Stimulated activated memory B cell treated with anti-CD40 and anti-IgM and Interleukin-4, amounts not matched to agents 10 μg/mL and 1 μg/mL and 100 μg/mL, for 72 hours (primary cell): Measurements from ENCODE around the gene POLR2A.
"Not testable (repeated sequence)": the region's sequence is repeated elsewhere in the genome, so short reads cannot be mapped to it uniquely, and the experiment has no call there.

Source experiments
- ATAC-seq: fragments of 150-1000 bp; cut with Tn5 transposase; 2 replicates; pipeline ENCODE4 v1.10.0; 2021
- H3K27ac Mint-ChIP-seq: one replicate; pipeline ENCODE4 v1.8.0; 2022; ENCODE audit warnings: mild to moderate bottlenecking, mixed read lengths
- H3K27me3 Mint-ChIP-seq: one replicate; pipeline ENCODE4 v1.8.0; 2022; ENCODE audit warnings: mixed read lengths
- H3K36me3 Mint-ChIP-seq: one replicate; pipeline ENCODE4 v1.8.0; 2022; ENCODE audit warnings: mixed read lengths
- H3K4me1 Mint-ChIP-seq: one replicate; pipeline ENCODE4 v1.8.0; 2022; ENCODE audit warnings: mixed read lengths
- H3K4me3 Mint-ChIP-seq: one replicate; pipeline ENCODE4 v1.8.0; 2022; ENCODE audit warnings: mild to moderate bottlenecking, moderate library complexity, mixed read lengths
- H3K9me3 Mint-ChIP-seq: one replicate; pipeline ENCODE4 v1.8.0; 2022; ENCODE audit warnings: mixed read lengths

The POLR2A gene

DNA sequence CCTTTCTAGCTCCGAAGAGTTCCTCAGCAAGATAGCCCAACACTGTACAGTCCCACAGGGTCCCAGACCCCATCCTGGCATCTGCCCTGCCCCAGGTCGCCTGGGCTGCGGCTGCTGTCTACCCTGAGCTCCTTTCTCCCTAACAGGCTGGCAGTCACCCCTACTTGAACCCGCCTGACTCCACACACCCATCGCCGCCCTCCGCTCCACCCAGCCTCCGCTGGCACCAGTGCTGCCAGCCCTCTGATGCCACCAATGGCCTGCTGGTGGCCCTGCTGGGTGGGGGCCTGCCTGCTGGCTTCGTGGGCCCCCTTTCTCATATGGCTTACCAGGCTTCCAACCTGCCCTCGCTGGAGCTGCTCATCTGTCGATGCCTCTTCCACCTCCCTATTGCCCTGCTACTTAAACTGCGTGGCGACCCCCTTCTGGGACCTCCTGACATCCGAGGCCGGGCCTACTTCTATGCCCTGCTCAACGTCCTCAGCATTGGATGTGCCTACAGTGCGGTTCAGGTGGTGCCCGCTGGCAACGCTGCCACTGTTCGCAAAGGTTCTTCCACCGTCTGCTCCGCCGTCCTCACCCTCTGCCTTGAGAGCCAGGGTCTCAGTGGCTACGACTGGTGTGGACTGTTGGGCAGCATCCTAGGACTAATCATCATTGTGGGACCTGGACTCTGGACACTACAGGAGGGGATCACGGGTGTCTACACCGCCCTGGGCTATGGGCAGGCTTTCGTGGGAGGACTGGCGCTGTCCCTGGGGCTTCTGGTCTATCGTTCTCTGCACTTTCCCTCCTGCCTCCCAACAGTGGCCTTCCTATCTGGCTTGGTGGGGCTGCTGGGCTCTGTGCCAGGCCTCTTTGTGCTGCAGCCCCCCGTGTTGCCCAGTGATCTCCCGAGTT is 2.1 kb upstream of the POLR2A start:
- not testable (repeated sequence) for H3K27me3 Mint-ChIP-seq, ATAC-seq, H3K36me3 Mint-ChIP-seq, H3K9me3 Mint-ChIP-seq
- Mint-ChIP-seq H3K4me1 (peaks cover 73% of the 10 kb centered on the region), H3K4me3 (peak overlapping the region; percentile 99), H3K27ac (peak overlapping the region; percentile 100)

- peak overlapping the region; percentile 99 for H3K4me3 Mint-ChIP-seq
- H3K4me1 Mint-ChIP-seq: peaks cover 73% of the 10 kb centered on the region
- peak overlapping the region; percentile 100 for H3K27ac Mint-ChIP-seq
- not testable (repeated sequence) for H3K27me3 Mint-ChIP-seq, H3K9me3 Mint-ChIP-seq, ATAC-seq, H3K36me3 Mint-ChIP-seq
These were observed 1.5 kb upstream of the POLR2A start for GRCh38 chr17:7482742-7483088.

- peaks cover 71% of the 10 kb centered on the region for H3K4me1 Mint-ChIP-seq
- peak; percentile 81 for ATAC-seq
- no peaks in the 10 kb centered on the region for H3K36me3 Mint-ChIP-seq
- no peaks in the 10 kb centered on the region for H3K27me3 Mint-ChIP-seq
- H3K27ac Mint-ChIP-seq: peak overlapping the region; percentile 100
- peak overlapping the region; percentile 99 for H3K4me3 Mint-ChIP-seq
- no peaks in the 10 kb centered on the region for H3K9me3 Mint-ChIP-seq
These were observed 705 bp upstream of the POLR2A start for GRCh38 chr17:7483255-7484066.

GRCh38 chr17:7484919-7485377 is 782 bp downstream of the POLR2A start:
- ATAC-seq: no peak
- H3K36me3 Mint-ChIP-seq: peaks cover 9% of the 10 kb centered on the region
- H3K4me3 Mint-ChIP-seq: peak overlapping the region; percentile 99
- H3K9me3 Mint-ChIP-seq: no peaks in the 10 kb centered on the region
- no peaks in the 10 kb centered on the region for H3K27me3 Mint-ChIP-seq
- H3K4me1 Mint-ChIP-seq: peaks cover 79% of the 10 kb centered on the region
- H3K27ac Mint-ChIP-seq: peak overlapping the region; percentile 100

DNA sequence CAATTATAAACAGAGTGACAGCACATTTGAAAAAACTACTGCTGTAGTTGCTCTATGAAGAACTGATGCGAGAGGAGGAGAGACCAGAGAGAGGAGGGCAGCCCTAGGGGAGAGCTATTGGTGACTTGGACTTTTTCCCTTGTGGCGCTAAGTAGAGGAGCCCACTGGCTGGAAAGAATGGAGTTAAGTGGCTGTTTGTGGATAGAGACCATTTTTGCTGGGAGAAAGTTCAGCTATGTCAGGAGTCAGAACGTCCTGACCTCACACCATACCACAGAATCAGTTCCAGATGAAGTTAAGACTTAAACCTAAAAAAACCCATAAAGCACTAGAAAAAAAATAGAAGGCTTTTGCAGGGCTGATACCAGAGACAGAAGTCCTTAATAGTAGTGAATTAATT is 2.0 kb downstream of the POLR2A start:
- H3K4me3 Mint-ChIP-seq: peak overlapping the region; percentile 76
- H3K4me1 Mint-ChIP-seq: peaks cover 82% of the 10 kb centered on the region
- H3K36me3 Mint-ChIP-seq: peaks cover 14% of the 10 kb centered on the region
- no peak for ATAC-seq
- no peaks in the 10 kb centered on the region for H3K9me3 Mint-ChIP-seq
- H3K27ac Mint-ChIP-seq: peak overlapping the region; percentile 100
- H3K27me3 Mint-ChIP-seq: no peaks in the 10 kb centered on the region

GRCh38 chr17:7490144-7490543 is 6.0 kb downstream of the POLR2A start:
- Mint-ChIP-seq H3K27me3 (no peaks in the 10 kb centered on the region), H3K4me1 (peaks cover 81% of the 10 kb centered on the region), H3K27ac (peak overlapping the region; percentile 15), H3K4me3 (no peak overlapping the region), H3K36me3 (peaks cover 36% of the 10 kb centered on the region), H3K9me3 (no peaks in the 10 kb centered on the region)
- ATAC-seq: no peak

DNA sequence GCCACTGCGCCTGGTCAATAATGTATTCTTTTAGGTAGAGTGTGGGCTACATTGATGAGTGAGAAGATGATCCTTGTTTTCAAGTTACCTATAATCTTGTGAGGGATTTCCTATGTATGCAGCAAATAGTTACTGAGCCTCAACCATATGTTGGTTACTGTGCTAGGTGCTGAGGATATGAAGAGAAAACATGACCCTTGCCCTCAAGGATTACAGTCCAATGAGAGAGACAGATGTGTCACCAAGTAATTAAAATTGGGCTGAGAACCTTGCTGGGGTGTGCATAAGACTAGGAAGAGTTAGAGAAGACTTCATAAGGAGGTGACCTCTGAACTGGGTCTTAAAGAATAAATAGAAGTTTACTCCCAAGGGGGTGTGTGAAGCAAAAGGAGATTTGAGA is 7.4 kb downstream of the POLR2A start:
- peaks cover 69% of the 10 kb centered on the region for H3K4me1 Mint-ChIP-seq
- no peak overlapping the region for H3K4me3 Mint-ChIP-seq
- no peak for ATAC-seq

GRCh38 chr17:7493941-7494340 is 9.8 kb downstream of the POLR2A start:
- Mint-ChIP-seq H3K9me3 (no peaks in the 10 kb centered on the region), H3K27ac (no peak overlapping the region), H3K4me1 (peaks cover 50% of the 10 kb centered on the region), H3K27me3 (no peaks in the 10 kb centered on the region), H3K36me3 (peaks cover 59% of the 10 kb centered on the region), H3K4me3 (no peak overlapping the region)
- no peak for ATAC-seq

More for the DNA sequence above, 7.4 kb downstream of the POLR2A start:
- H3K27ac Mint-ChIP-seq: peak overlapping the region; percentile 40
- no peaks in the 10 kb centered on the region for H3K27me3 Mint-ChIP-seq
- no peaks in the 10 kb centered on the region for H3K9me3 Mint-ChIP-seq
- H3K36me3 Mint-ChIP-seq: peaks cover 50% of the 10 kb centered on the region

DNA sequence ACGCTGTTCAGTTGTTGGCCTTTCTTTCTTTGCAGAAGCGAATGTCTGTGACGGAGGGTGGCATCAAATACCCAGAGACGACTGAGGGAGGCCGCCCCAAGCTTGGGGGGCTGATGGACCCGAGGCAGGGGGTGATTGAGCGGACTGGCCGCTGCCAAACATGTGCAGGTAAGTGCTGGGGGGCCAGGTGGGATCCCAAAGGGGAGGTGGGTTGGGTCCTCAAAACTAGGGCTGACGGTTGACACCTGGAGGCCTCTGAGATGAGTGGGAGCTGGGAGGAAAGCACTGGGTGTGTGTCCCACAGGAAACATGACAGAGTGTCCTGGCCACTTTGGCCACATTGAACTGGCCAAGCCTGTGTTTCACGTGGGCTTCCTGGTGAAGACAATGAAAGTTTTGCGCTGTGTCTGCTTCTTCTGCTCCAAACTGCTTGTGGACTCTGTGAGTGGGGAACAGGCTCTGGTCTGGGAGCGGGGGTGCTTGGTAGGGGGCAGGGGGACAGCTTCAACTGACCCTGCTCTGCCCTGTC is 11.8 kb downstream of the POLR2A start:
- ATAC-seq: no peak
- no peaks in the 10 kb centered on the region for H3K9me3 Mint-ChIP-seq
- H3K27ac Mint-ChIP-seq: no peak overlapping the region
- peaks cover 62% of the 10 kb centered on the region for H3K36me3 Mint-ChIP-seq
- H3K27me3 Mint-ChIP-seq: no peaks in the 10 kb centered on the region
- H3K4me3 Mint-ChIP-seq: no peak overlapping the region
- H3K4me1 Mint-ChIP-seq: peaks cover 31% of the 10 kb centered on the region

DNA sequence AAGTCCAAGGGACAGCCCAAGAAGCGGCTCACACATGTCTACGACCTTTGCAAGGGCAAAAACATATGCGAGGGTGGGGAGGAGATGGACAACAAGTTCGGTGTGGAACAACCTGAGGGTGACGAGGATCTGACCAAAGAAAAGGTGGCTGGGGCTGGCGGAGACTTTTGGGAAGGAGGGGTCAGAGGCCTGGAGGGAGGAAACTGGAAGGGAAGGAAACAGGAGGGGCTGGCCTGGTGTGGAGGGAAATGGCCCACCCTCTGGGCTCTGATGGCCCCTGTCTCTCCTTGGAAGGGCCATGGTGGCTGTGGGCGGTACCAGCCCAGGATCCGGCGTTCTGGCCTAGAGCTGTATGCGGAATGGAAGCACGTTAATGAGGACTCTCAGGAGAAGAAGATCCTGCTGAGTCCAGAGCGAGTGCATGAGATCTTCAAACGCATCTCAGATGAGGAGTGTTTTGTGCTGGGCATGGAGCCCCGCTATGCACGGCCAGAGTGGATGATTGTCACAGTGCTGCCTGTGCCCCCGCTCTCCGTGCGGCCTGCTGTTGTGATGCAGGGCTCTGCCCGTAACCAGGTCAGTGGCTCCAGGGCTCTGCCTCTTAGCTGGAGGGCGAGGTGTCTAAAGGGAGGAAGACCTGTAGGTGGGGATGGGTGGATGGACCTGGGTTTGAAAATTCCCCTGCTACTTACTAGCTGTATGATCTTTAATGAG is 12.5 kb downstream of the POLR2A start:
- Mint-ChIP-seq H3K4me3 (no peak overlapping the region), H3K36me3 (peaks cover 64% of the 10 kb centered on the region), H3K4me1 (peaks cover 27% of the 10 kb centered on the region), H3K27me3 (no peaks in the 10 kb centered on the region), H3K27ac (no peak overlapping the region), H3K9me3 (no peaks in the 10 kb centered on the region)
- no peak for ATAC-seq

DNA sequence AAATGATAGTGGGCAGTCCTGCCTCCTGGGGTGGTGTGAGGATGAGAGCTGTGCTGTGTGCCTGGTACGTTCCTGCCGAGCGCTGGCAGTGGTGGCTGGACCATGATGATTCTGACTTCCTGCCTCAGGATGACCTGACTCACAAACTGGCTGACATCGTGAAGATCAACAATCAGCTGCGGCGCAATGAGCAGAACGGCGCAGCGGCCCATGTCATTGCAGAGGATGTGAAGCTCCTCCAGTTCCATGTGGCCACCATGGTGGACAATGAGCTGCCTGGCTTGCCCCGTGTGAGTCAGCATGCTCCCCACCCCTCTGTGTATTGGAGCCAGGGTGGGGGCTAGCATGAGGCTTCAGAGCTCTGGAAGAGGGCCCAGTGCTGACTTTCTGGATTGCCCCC is 13.1 kb downstream of the POLR2A start:
- no peak overlapping the region for H3K4me3 Mint-ChIP-seq
- peaks cover 22% of the 10 kb centered on the region for H3K4me1 Mint-ChIP-seq
- ATAC-seq: no peak
- H3K27me3 Mint-ChIP-seq: no peaks in the 10 kb centered on the region
- H3K9me3 Mint-ChIP-seq: no peaks in the 10 kb centered on the region
- H3K36me3 Mint-ChIP-seq: peaks cover 69% of the 10 kb centered on the region
- no peak overlapping the region for H3K27ac Mint-ChIP-seq

GRCh38 chr17:7497636-7498035 is 13.5 kb downstream of the POLR2A start:
- Mint-ChIP-seq H3K27ac (no peak overlapping the region), H3K4me1 (peaks cover 22% of the 10 kb centered on the region), H3K4me3 (no peak overlapping the region), H3K27me3 (no peaks in the 10 kb centered on the region), H3K9me3 (no peaks in the 10 kb centered on the region), H3K36me3 (peaks cover 73% of the 10 kb centered on the region)
- no peak for ATAC-seq

DNA sequence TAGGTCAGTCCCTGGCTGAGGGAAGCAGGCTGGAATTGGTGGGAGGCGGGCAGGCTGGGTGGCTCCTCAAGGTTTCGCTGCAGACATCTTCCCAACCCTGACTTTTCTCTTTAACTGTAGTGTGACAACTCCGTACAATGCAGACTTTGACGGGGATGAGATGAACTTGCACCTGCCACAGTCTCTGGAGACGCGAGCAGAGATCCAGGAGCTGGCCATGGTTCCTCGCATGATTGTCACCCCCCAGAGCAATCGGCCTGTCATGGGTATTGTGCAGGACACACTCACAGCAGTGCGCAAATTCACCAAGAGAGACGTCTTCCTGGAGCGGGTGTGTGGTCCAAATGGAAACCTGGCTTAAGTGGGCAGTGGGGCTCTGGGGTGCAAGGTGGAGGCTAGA is 15.0 kb downstream of the POLR2A start:
- H3K9me3 Mint-ChIP-seq: no peaks in the 10 kb centered on the region
- H3K27me3 Mint-ChIP-seq: no peaks in the 10 kb centered on the region
- H3K4me1 Mint-ChIP-seq: peaks cover 6% of the 10 kb centered on the region
- H3K36me3 Mint-ChIP-seq: peaks cover 76% of the 10 kb centered on the region
- no peak for ATAC-seq
- no peak overlapping the region for H3K27ac Mint-ChIP-seq
- no peak overlapping the region for H3K4me3 Mint-ChIP-seq

DNA sequence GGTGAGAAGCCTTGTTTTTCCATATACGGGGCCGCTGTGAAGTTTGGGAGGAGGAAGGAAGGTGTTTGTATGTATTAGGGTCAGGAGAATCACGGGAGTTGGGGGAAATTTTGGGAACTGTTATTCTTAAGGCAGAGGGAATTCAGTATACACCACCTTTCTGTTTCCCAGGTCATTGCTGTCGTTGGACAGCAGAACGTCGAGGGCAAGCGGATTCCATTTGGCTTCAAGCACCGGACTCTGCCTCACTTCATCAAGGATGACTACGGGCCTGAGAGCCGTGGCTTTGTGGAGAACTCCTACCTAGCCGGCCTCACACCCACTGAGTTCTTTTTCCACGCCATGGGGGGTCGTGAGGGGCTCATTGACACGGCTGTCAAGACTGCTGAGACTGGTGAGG is 17.6 kb downstream of the POLR2A start:
- H3K4me1 Mint-ChIP-seq: no peaks in the 10 kb centered on the region
- peaks cover 73% of the 10 kb centered on the region for H3K36me3 Mint-ChIP-seq
- H3K9me3 Mint-ChIP-seq: no peaks in the 10 kb centered on the region
- no peak overlapping the region for H3K4me3 Mint-ChIP-seq
- no peak overlapping the region for H3K27ac Mint-ChIP-seq
- no peak for ATAC-seq
- H3K27me3 Mint-ChIP-seq: no peaks in the 10 kb centered on the region
